Glomerular endothelial cell (primary cell): ENCODE measurements around the gene PLBD2. TPM values are rescaled to one million over a fixed set of nuclear protein-coding genes. Genes with fewer than 3 reads are reported as not detected.
"Not testable (repeated sequence)": the region's sequence is repeated elsewhere in the genome, so short reads cannot be mapped to it uniquely, and the experiment has no call there.

Source experiments
- DNase-seq: peaks from one replicate; pipeline ENCODE4 v3.0.0-alpha.2; 2011; ENCODE audit warnings: low read depth, low spot score; ENCODE audit errors: extremely low read depth
- total RNA-seq: library from RNA; depleted of rRNA; stranded (reverse); fragments of >200 nt; gene quantifications from 2 replicates; pipeline ENCODE4 v1.2.3, GENCODE V29; 2015

PLBD2 gene
- total RNA-seq, 1 donor from 2014 or later: 94.9 TPM

DNA sequence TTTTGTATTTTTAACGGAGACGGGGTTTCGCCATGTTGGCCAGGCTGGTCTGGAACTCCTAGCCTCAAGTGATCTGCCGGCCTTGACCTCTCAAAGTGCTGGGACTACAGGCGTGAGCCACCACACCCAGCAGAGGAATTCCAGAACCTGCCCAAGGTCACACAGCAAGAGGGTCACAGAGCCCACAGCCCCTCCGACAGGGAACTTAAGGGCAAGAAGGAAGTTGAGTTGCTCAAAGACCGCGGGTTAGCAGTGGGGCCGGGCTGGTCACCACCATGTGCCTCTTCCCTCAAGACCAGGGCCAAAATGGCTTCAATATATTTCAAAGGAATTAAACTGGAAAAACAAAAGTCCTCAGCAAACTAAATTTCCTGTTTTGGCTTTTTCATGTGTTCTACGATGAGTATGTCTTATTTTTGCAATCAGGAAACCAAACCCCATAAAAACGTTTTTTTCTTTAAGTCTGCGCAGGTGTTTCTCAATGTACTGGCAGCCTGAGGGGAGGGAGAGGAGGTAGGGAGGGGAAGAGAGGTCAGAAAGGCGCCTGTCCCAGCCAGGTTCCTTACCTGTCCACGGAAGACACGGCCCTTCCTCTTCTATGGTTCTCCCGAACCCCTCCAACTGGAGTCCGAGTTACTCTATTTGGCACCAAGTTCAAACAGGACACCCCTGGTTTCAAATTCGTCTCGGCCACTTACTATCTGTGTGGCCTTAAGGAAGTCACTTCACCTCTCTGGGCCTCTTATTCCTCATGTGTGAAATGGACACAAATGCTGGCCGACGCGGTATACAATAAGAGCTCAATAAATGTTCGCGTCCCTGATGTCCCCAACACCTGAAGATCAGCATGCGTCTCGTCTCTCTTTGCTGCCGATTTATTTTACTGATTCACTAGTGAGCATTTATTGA lies 24.3 kb upstream of the PLBD2 start:
- DNase-seq: no peak

DNA sequence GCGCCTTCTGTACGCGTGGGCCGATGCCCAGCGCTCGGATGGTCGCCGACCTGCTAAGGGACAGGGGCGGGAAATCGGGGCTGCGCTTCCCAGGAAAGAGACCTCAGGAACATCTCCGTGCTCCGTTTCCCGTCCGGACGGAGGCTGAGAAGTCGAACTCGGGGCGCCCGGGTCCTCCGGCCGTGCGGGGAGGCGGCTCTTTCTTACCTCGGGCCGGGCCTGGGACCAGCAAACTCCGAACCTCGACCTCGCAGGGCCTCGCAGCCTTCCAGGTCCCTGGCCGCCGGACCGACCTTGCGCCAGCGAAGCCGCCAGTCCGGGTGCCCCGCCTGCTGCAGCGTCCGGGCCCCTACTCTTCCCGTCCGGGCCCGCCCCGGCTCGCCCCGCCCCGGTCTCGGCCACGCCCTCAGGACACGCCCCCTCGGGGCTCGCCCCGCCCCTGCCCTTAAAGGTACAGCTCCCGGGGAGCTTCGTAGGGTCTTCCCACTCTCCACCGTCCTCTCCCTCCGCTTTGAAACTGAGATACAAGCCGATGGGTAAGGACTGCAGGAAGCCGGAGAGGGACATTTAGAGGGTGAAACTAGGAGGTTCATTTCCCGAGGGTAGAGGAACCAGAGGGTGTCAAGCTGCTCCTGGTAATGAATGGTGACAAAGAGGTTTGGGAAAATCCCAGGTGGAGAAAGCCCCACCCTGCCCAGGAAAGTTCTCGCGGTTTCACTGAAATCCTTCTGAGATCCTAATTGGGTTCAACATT lies 23.4 kb upstream of the PLBD2 start, which contains the start of gene SLC8B1:
Gene SLC8B1, minus strand, starts transcription at position 324 of the 754 bp plus-strand sequence. CDS start 2,231 bp downstream, outside the sequence.
- no peak for DNase-seq

DNA sequence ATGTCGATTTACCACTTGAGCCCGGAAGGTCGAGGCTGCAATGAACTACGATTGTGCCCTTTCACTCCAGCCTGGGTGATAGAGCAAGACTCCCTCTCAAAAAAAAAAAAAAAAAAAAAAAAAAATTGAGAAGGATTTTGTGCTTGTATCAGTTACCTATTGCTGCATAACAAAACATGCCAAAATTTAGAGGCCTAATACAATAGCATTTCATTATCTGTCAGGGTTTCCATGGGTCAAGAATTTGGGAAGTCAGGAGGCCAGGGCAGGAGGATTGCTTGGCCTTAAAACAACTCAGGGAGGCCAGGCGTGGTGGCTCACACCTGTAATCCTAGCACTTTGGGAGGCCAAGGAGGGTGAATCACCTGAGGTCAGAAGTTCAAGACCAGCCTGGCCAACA lies 18.8 kb upstream of the PLBD2 start:
- DNase-seq: no peak

DNA sequence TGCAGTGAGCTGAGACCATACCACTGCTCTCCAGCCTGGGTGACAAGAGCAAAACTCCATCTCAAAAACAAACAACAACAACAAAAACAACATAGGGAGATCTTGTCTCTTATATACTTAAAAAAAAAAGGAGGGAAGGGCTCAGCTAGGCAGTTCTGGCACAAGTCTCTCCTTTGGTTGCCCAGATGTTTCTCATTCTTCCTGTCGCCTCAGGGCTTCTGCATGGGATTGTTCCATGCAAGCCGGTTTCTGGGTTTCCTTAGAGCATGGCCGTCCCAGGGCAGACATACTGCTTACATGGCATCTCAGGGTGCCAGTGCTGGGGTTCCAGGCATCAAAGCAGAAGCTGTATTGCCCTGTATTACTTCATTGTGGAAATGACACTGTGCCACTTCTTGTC lies 18.3 kb upstream of the PLBD2 start:
- no peak for DNase-seq

DNA sequence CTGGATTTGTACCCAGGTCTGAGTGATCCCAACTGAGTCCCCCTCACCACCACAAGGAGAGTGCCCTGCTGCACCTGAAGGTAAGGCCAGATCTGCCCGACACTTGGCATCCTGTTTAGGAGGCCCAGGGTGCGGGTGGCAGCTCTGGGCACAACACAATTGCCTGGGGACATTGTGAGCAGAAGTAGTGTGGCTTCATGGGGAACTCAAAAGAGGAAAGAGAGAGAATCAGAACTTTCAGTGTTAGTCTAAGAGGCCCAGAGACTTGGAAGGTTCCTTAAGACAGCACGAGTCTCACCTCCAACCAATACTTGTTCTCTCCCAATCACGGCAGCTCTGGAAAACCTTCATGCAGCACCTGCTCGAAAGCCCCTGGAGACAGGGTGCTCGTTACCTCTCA lies 16.9 kb upstream of the PLBD2 start:
- DNase-seq: no peak

DNA sequence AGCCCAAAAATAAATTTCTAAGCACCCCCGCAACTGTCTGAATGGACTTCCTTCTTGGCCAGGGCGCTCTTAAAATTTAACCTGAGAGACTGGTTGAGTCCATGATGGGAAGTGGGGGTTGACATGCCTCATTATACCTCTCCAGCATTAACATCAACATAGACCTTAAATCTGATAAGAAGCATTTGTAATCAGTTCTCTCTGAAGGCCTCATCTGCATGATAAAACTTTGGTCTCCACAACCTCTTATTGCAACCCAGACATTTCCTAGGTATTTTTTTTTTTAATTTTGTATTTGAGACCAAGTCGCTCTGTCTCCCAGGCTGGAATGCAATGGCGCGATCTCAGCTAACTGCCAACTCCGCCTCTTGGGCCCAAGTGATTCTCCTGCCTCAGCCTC lies 13.1 kb upstream of the PLBD2 start:
- DNase-seq: no peak

DNA sequence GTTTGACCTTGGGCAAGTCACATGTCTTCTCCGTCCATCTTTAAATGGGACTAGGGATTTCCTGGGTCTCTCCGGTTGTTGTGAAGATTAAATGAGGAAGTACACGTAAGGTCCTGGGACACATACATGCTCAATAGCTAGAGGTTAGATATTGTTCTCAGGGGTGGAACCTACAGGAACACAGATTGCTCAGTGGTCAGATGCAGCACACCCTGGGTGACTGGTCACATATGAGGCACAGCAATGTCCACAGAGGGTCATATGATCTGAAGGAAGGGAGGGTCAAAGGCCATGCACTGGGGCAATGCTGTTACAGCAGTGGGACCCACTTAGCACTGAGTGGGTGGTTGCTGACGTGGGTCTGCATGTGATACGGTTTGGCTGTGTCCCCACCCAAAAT lies 12.0 kb upstream of the PLBD2 start:
- no peak for DNase-seq

DNA sequence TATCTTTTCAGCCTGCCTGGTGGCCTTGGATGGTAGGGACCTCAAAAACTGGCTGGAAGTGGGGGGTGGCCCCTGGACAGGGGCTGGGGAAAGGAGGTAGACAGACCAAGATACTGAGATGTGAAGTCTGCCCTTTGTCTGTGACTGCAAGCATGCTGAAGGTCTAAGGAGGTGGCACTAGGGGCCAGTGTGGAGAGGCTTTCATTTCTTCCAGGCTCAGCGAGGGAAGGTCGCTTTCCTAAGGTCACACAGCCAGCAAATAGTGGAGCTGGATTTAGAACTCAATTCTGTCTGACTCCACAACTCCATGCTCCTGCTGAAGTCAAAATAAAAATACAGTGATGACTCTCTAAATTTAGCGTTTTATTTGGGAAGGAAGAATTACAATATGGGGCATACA lies 11.3 kb upstream of the PLBD2 start:
- DNase-seq: no peak

DNA sequence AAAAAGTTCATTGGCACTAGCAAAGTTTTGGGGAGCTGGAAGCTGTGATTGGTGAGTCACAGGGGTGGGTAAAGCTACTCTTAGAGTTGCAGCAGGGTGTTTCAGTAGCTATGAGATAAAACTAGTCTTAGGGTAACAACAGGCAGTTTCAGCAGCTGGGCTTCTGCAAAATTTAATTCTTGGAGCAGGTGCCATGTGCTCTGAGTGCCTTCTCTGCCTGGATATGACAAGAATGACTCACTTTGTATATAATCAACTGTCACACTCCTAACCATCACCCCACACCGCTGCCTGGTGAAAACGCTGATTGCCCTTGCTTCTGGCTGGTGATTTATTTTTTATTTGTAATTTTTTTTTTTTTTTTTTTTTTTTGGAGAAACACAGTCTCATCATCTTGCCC lies 10.5 kb upstream of the PLBD2 start:
- DNase-seq: no peak

DNA sequence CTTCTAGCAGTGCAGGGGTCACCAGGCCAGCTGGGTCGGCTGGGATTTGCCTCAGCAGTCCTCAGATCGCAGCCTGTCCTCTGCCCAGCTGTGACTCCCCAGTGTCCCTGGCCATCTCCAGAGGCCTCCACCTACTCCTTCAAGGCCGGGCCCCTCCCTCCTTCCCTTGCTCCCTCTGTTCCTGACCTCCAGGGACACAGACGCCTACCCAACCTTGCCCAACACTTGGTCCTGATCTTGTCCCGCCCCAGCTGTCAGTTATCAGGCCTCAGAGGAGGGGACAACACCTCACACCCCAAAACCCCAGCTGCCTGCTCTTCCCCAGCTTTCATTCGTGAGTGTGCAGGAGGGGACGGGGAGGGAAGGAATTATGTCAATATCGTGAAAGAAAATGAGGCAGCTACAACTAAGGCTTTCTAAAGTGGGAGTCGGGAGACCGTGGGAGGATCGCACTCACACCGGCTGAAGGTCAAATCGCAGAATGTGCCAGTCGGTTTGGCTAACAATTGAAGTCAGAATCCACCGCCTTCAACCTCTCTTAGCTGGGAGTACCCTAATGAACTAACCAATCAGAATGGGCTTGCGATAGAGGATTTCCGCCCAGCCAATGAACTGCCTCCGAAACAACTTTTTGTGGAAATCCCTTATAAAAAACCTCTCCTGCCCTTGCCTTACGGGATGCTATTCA lies 9.4 kb upstream of the PLBD2 start:
- DNase-seq: no peak

DNA sequence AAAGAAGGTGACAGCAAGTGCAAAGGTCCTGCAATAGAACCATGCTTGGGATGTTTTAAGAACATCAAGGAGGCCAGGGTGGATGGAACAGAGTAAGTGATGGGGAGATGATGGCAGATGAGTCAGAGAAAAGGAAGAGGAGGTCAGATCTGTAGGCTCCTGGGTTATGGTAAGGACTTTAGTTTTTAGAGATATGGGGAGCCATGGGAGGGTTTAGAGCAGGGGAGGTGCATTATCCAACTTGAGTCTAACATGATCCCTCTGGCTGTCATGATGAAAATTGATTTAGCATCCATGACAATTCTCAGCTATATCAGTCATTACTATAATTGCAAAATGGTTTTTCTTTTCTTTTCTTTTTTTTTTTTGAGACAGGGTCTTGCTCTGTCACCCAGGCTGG lies 7.3 kb upstream of the PLBD2 start:
- no peak for DNase-seq

DNA sequence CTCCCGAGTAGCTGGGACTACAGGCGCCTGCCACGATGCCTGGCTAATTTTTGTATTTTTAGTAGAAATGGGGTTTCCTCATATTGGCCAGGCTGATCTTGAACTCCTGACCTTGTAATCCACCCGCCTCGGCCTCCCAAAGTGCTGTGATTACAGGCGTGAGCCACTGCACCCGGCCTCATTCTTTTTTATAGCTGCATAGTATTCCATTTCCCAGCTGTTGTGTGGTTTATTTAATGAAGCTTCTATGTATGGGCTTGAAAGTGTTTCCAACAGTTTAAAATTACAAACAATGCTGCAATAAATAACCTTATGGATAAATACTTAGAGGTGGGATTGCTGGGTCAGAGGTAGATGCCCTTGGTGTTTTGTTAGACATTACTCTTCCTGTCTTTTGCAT lies 4.2 kb upstream of the PLBD2 start:
- not testable (repeated sequence) for DNase-seq

DNA sequence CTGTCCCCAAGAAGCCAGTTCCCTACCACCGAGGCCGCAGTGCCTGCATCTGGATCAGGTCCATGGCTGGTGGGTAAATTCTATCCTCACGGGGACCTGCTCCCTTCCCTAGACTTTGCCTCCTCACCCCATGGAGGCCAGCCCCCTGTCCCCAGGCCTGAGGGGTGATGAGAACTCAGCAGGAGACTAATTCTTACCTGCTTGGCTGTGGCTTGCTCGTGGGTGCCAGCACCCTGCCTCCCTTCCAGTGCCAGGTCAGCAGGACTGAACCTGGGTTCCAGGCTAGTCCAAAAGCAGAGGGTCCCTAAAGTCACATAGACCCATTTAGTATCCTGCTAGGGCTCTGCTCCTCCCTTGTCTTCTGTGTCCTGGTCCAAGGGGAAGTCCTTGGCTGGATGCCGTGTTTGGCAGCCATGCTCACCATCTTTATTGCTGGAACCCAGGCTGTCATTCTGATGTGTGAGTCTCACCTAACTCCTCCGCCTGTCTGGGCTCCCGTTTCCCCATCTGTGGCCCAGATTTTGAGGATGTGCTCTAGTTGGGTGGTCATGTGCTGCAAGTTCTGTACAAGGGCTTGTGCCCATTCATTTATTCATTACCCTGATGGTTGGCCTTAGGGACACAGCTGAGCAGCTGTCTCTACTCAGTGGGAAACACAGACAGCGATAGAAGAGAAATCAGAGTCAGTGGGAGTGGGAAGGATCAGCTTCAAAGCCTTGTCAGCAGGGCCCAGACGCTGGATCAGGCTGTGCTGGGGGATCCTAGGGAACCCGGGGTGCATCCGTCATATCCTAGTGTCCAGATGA lies 949 bp downstream of the PLBD2 start:
- no peak for DNase-seq

DNA sequence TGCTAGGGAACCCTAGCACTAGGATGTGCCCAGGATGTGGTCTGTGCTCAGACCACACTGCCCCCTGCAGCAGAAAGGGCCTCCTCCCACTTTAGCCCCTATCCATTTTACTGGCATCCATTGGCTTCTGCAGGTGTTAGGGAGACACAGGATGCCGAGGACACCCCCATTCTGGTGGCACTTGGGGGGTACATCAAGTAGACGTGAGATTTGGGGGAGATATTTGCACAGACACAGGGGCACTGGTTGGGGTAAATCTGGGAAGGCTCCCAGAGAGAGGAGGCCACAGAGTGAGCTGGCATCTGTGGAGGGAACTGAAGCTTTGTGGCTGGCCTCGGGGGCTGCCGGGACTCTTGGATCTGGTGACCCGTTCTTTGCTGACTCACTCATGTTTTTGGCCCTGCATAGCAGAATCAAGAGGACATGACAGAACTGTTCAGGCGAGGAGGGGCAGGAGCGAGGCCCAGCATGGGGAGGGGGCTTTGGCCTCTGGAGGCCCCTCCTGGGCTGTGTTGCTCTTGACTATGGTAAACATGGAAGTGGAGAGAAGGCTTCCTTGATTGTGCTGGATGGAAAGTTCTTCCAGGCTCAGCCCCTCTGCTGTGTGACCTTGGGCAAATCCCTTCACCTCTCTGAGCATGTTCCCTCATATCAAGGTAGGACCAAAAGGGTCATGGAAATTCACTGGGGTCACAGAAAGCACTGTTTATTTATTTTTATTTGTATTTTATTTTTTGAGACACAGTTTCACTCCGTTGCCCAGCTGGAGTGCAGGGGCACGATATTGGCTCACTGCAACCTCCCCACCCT lies 1.8 kb downstream of the PLBD2 start:
- DNase-seq: no peak

DNA sequence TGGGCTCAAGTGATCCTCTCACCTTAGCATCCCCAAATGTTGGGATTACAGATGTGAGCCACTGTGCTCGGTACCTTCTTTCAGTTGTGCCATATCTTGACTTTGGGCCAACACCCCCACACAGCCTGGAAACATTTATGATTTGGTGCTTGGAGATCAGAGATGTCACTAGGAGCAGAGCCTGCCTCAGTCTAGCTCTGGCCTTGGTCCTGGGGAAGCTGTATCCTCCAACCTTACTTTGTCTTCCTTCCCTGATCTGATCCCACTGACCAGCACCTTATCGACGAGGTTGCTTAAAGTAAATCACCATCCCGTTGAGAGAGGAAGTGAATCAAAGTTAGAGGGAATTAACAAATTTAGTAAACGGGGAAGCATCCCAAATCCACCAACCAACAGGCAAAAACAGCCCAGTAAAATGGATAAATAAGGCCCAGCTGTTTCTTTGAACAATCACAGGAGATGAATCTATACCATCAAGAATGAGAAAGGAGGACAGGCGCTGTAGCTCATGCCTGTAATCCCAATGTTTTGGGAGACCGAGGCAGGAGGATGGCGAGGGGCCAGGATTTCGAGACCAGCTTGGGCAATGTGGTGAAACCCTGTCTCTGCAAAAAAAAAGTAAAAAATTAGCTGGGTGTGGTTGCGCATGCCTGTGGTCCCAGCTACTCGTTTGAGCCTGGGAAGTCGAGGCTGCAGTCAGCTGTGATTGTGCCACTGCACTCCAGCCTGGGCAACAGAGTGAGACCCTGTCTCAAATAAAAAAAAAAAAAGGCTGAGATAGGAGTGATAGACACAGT lies 3.4 kb downstream of the PLBD2 start:
- DNase-seq: no peak

DNA sequence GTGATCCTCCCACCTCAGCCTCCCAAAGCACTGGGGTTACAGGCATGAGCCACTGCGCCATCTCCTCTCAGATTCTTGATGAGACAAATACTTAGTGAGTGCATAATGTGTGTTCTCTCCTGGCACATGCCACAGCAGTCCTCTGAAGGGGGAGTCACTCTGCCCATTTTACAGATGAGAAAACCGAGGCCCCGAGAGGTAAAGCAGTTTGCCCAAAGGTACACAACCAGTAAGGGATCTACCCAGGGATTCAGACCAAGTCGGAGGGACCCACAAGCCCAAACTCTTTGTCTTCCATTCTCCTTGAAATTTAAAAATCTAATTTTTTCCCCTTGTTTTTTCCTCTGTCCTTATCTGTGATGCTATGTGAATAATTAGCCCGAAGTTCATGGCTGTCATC lies 6.3 kb downstream of the PLBD2 start:
- no peak for DNase-seq

DNA sequence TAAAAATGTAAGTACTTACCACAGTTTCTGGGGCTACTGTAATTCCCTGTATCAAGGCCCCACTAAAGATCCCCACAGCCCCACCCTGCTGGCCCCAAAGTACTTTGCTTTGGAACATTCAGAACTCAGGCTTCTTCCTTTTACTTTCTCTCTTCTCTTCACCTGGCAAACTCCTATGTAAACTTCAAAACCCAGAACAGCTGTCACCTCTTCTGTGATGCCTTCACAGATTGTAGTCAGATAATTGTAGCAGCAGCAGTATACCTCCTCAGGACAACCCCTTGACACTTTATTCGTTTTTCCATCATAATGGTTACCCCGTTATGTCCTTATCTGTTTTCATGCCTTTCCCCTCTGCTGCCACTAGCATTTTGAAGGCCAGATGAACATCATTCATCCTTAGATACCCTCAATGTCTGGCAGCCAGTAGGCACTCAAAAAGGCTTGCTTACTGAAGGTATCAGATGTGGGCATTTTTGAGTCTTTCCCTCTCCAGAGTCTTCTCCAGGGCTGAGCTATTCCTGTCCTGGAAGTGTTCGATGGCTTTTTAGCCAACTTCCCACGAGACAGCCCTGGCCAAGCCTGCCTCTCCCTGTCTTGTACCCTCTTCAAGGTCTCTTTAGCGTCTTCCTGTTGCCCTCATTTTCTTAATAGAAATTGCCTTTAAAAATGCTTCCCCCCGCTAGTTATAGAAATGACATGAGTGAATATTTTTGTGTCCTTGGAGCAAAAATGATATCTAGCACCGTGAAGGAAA lies 7.4 kb downstream of the PLBD2 start:
- no peak for DNase-seq

DNA sequence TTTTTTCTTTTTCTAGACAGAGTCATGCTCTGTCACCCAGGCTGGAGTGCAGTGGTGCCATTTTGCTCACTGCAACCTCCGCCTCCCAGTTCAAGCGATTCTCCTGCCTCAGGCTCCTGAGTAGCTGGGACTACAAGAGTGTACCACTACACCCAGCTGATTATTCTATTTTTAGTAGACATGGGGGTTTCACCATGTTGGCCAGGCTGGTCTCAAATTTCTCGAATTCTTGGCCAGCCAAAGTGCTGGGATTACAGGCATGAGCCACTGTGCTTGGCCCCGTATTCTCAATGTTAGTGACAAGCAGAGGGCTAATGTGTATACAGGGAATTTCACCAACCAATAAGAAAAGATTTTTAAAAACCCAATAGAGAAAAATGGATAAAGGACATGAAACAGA lies 8.4 kb downstream of the PLBD2 start:
- DNase-seq: no peak
